HepG2 (cell line): Measurements from ENCODE around the gene C20orf96. TPM values are rescaled to one million over a fixed set of nuclear protein-coding genes. Genes with fewer than 3 reads are reported as not detected.
A peak's percentile ranks its signal among the peaks of the same experiment; 100 is the strongest.

Experiments
- CENPT ChIP-seq: sonication (generic); formaldehyde crosslinking; IDR thresholded peaks from 2 replicates; pipeline ENCODE4 v1.8.0; 2022; ENCODE audit warnings: low read depth, mild to moderate bottlenecking, moderate library complexity, missing genetic modification reagents
- DPF2 ChIP-seq: sonication (generic); formaldehyde crosslinking; IDR thresholded peaks from 2 replicates; pipeline ENCODE4 v1.4.0; 2020; ENCODE audit warnings: mild to moderate bottlenecking, low read depth, missing genetic modification reagents, borderline replicate concordance
- FOXA1 ChIP-seq, 2 experiments: fragments of 450-650 bp in 1 of 2; sonication (generic) in 1 of 2; formaldehyde crosslinking in 1 of 2; IDR thresholded peaks; 2 replicates each; pipeline versions ENCODE4 v1.4.0 to v1.6.1; 2016 to 2020; ENCODE audit warnings: missing genetic modification reagents in 1 of 2
- GATA4 ChIP-seq: sonication (generic); IDR thresholded peaks from 2 replicates; pipeline ENCODE4 v1.6.1; 2016; ENCODE audit warnings: antibody characterized with exemption, low read depth, borderline replicate concordance
- JUNB ChIP-seq: sonication (generic); formaldehyde crosslinking; IDR thresholded peaks from 2 replicates; pipeline ENCODE4 v1.8.0; 2022; ENCODE audit warnings: missing genetic modification reagents, mild to moderate bottlenecking, borderline replicate concordance
- MXD3 ChIP-seq: IDR thresholded peaks from 2 replicates; pipeline ENCODE4 v1.6.1; 2016; ENCODE audit warnings: mild to moderate bottlenecking, missing biosample characterization, missing genetic modification reagents
- PCBP2 ChIP-seq: fragments of 200-400 bp; formaldehyde crosslinking; optimal IDR thresholded peaks from 2 replicates; pipeline ENCODE3; 2018; ENCODE audit warnings: low read length, low read depth; ENCODE audit not compliant: poor library complexity, severe bottlenecking
- SALL1 ChIP-seq: sonication (generic); formaldehyde crosslinking; IDR thresholded peaks from 2 replicates; pipeline ENCODE4 v1.8.0; 2022; ENCODE audit warnings: mild to moderate bottlenecking, missing genetic modification reagents
- SIN3A ChIP-seq: IDR thresholded peaks from 2 replicates; pipeline ENCODE4 v1.6.1; 2011; ENCODE audit warnings: low read depth, mild to moderate bottlenecking, control low read depth, low read length, borderline replicate concordance
- SRSF4 ChIP-seq: fragments of 200-400 bp; formaldehyde crosslinking; IDR thresholded peaks from one replicate; pipeline ENCODE4 v1.6.1; 2018; ENCODE audit warnings: mild to moderate bottlenecking, low read depth, low read length, moderate library complexity; ENCODE audit not compliant: poor library complexity, severe bottlenecking
- TBX3 ChIP-seq: fragments of 450-650 bp; IDR thresholded peaks from 2 replicates; pipeline ENCODE4 v1.6.1; 2017; ENCODE audit warnings: antibody characterized with exemption, mild to moderate bottlenecking, inconsistent platforms, borderline replicate concordance
- TEF ChIP-seq: sonication (generic); formaldehyde crosslinking; IDR thresholded peaks from 2 replicates; pipeline ENCODE4 v1.5.0; 2020; ENCODE audit warnings: missing genetic modification reagents
- ZC3H13 ChIP-seq: sonication (generic); formaldehyde crosslinking; IDR thresholded peaks from 2 replicates; pipeline ENCODE4 v1.8.1; 2023; ENCODE audit warnings: mild to moderate bottlenecking, missing genetic modification reagents, moderate library complexity
- ZFP36L2 ChIP-seq: sonication (generic); formaldehyde crosslinking; IDR thresholded peaks from 2 replicates; pipeline ENCODE4 v1.4.0; 2020; ENCODE audit warnings: missing genetic modification reagents
- ZFP62 ChIP-seq: sonication (generic); formaldehyde crosslinking; IDR thresholded peaks from 2 replicates; pipeline ENCODE4 v1.4.0; 2020; ENCODE audit warnings: missing genetic modification reagents
- ZFY ChIP-seq: sonication (generic); formaldehyde crosslinking; IDR thresholded peaks from 2 replicates; pipeline ENCODE4 v1.4.0; 2020; ENCODE audit warnings: missing genetic modification reagents
- ZMAT3 ChIP-seq: sonication (generic); formaldehyde crosslinking; conservative IDR thresholded peaks from 2 replicates; pipeline ENCODE4 v1.7.0; 2021; ENCODE audit warnings: missing genetic modification reagents
- ZNF160 ChIP-seq: sonication (generic); formaldehyde crosslinking; IDR thresholded peaks from 2 replicates; pipeline ENCODE4 v1.8.0; 2022; ENCODE audit warnings: mild to moderate bottlenecking, inconsistent platforms, missing genetic modification reagents
- ZNF317 ChIP-seq: sonication (generic); formaldehyde crosslinking; IDR thresholded peaks from 2 replicates; pipeline ENCODE4 v1.5.0; 2020; ENCODE audit warnings: mild to moderate bottlenecking, missing genetic modification reagents
- ZNF446 ChIP-seq: sonication (generic); formaldehyde crosslinking; IDR thresholded peaks from 2 replicates; pipeline ENCODE4 v1.5.0; 2020; ENCODE audit warnings: mild to moderate bottlenecking, missing genetic modification reagents
- polyA plus RNA-seq, 8 experiments: library from polyadenylated mRNA; depleted of rRNA in 3 of 8; stranded (reverse) in 7 of 8; unstranded in 1 of 8; fragments of >200 nt; fragmentation: Illumina TruSeq in 4 of 8; extraction: Trizol in 4 of 8; gene quantifications; 2 replicates each; pipeline versions ENCODE4 v1.2.1 to v1.2.3, GENCODE V29; 2011 to 2016; ENCODE audit warnings: low read depth in 4 of 8, missing spikeins in 1 of 8, mixed read lengths in 1 of 8; ENCODE audit not compliant: insufficient read depth in 1 of 8
- total RNA-seq, 5 experiments: library from RNA; depleted of rRNA; stranded (reverse); fragments of >200 nt; fragmentation: Illumina TruSeq; extraction: Trizol; gene quantifications; 2 replicates each; pipeline ENCODE4 v1.2.3, GENCODE V29; 2016; ENCODE audit warnings: low read depth in 1 of 5
- TF ChIP-seq, protein P1 (sequence below), 2 experiments: sonication (generic) in 1 of 2; formaldehyde crosslinking in 1 of 2; IDR thresholded peaks; 2 replicates each; pipeline versions ENCODE4 v1.6.1 to v1.9.0; 2014 to 2022; ENCODE audit warnings: antibody characterized with exemption in 1 of 2, borderline replicate concordance in 1 of 2, inconsistent platforms in 1 of 2, low read depth in 1 of 2, missing genetic modification reagents in 1 of 2

The C20orf96 gene
- total and polyA plus RNA-seq, 2 of the 13 experiments (the other 11 are each of a cell fraction or from before 2014, with no cell fraction given) = 3.8 to 20.6 TPM

DNA sequence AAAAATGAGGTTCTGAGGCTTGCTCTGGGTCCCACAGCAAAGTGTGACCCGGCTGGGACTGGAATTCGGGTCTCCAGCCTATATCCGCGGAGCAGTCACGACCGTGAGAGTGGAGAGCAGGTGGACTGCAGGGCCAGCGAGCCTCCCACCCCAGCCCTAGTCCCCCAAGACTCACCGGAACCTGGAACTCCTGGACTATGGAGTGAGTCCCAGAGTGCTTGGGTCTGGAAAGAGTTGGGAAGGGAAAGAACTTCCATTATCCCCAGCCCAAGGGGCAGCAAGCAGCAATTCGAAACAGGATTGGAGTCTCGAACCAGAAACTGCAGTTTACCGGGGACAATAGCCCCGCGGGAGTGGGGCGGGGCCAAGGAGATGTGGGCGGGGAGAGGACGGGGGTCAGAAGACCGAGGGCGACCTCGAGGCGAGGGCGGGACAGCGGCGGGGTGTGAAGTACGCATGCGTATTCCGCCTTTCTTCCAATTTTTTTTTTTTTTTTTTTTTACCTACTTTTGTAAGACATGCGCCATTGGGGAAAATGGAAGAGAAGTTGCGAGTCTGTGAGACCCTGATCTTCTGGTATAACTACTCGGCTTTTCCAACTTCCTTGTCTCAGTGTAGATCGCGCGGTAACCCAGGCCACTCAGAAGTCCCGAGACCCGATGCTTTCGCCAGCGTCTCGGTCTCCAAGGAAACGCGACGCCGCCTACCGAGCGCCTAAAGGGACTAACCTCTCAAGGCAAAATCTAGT lies at the start of gene C20orf96 (continued):
- TF ChIP-seq, protein P1, sequence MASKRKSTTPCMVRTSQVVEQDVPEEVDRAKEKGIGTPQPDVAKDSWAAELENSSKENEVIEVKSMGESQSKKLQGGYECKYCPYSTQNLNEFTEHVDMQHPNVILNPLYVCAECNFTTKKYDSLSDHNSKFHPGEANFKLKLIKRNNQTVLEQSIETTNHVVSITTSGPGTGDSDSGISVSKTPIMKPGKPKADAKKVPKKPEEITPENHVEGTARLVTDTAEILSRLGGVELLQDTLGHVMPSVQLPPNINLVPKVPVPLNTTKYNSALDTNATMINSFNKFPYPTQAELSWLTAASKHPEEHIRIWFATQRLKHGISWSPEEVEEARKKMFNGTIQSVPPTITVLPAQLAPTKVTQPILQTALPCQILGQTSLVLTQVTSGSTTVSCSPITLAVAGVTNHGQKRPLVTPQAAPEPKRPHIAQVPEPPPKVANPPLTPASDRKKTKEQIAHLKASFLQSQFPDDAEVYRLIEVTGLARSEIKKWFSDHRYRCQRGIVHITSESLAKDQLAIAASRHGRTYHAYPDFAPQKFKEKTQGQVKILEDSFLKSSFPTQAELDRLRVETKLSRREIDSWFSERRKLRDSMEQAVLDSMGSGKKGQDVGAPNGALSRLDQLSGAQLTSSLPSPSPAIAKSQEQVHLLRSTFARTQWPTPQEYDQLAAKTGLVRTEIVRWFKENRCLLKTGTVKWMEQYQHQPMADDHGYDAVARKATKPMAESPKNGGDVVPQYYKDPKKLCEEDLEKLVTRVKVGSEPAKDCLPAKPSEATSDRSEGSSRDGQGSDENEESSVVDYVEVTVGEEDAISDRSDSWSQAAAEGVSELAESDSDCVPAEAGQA (IDR thresholded peaks at IDR 0.05; ENCODE audit: low read depth) = no peak; the same call in 1 of the 2 replicates
- TF ChIP-seq, protein P1 (CRISPR knock-in tag; IDR thresholded peaks at IDR 0.05; ENCODE audit: borderline replicate concordance) = no peak
- TF ChIP-seq ZMAT3 (CRISPR knock-in tag) (no peak), ZFP36L2 (no peak; the same call in 1 of the 2 replicates), TBX3 (no peak), PCBP2 (no peak), JUNB (CRISPR knock-in tag) (no peak), DPF2 (CRISPR knock-in tag) (no peak; the same call in 1 of the 2 replicates), ZNF317 (CRISPR knock-in tag) (peak; percentile 44; the same call in 1 of the 2 replicates), CENPT (CRISPR knock-in tag) (no peak), ZNF446 (CRISPR knock-in tag) (no peak; the same call in 1 of the 2 replicates), SALL1 (peak; percentile 66), SIN3A (peak; percentile 99), ZNF160 (no peak), SRSF4 (no peak), GATA4 (no peak), TEF (CRISPR knock-in tag) (no peak), MXD3 (CRISPR knock-in tag) (no peak; the same call in 1 of the 2 replicates), FOXA1 (IDR thresholded peaks at IDR 0.05) (no peak), FOXA1 (CRISPR knock-in tag; IDR thresholded peaks at IDR 0.05) (no peak), ZFP62 (CRISPR knock-in tag) (no peak), ZC3H13 (no peak), ZFY (CRISPR knock-in tag) (peak; percentile 70)
